K562 (cell line): Measurements from ENCODE around the gene GTF2A2. TPM values are rescaled to one million over a fixed set of nuclear protein-coding genes. Genes with fewer than 3 reads are reported as not detected.

Source experiments
- CBFA2T2 ChIP-seq: fragments of 450-650 bp; conservative IDR thresholded peaks from 2 replicates; pipeline ENCODE4 v1.6.1; 2017; ENCODE audit warnings: mild to moderate bottlenecking
- CBFB ChIP-seq: sonication (generic); formaldehyde crosslinking; IDR thresholded peaks from 2 replicates; pipeline ENCODE4 v1.4.0; 2020; ENCODE audit warnings: mild to moderate bottlenecking, missing genetic modification reagents
- ESRRB ChIP-seq: fragments of 250-450 bp; sonication (Bioruptor Pico); IDR thresholded peaks from 2 replicates; pipeline ENCODE4 v1.5.0; 2020; ENCODE audit warnings: mild to moderate bottlenecking, moderate library complexity, borderline replicate concordance
- ETV1 ChIP-seq: fragments of 450-650 bp; conservative IDR thresholded peaks from 2 replicates; pipeline ENCODE4 v1.6.1; 2016; ENCODE audit warnings: missing genetic modification characterization, control low read depth, low read depth, missing compliant biosample characterization
- NR1H2 ChIP-seq: sonication (generic); formaldehyde crosslinking; IDR thresholded peaks from 2 replicates; pipeline ENCODE4 v1.4.0; 2020; ENCODE audit warnings: mild to moderate bottlenecking, missing genetic modification reagents
- PCBP1 ChIP-seq: fragments of 200-400 bp; formaldehyde crosslinking; IDR thresholded peaks from 2 replicates; pipeline ENCODE4 v1.6.1; 2018; ENCODE audit warnings: mild to moderate bottlenecking, low read depth, low read length; ENCODE audit not compliant: poor library complexity, severe bottlenecking
- POLR2AphosphoS5 ChIP-seq: IDR thresholded peaks from 2 replicates; pipeline ENCODE4 v1.6.1; 2011; ENCODE audit warnings: mild to moderate bottlenecking, low read depth, low read length, moderate library complexity; ENCODE audit not compliant: control insufficient read depth, insufficient read depth
- PRPF4 ChIP-seq: fragments of 200-400 bp; formaldehyde crosslinking; IDR thresholded peaks from one replicate; pipeline ENCODE4 v1.6.1; 2017; ENCODE audit warnings: low read length, low read depth, mild to moderate bottlenecking; ENCODE audit not compliant: insufficient read depth, poor library complexity, severe bottlenecking
- PYGO2 ChIP-seq: fragments of 450-650 bp; IDR thresholded peaks from 2 replicates; pipeline ENCODE4 v1.6.1; 2016; ENCODE audit warnings: mild to moderate bottlenecking, missing genetic modification characterization, moderate library complexity, missing compliant biosample characterization
- ZFP30 ChIP-seq: fragments of 250-450 bp; sonication (Bioruptor Pico); IDR thresholded peaks from 2 replicates; pipeline ENCODE4 v1.8.0; 2022; ENCODE audit warnings: moderate library complexity, mild to moderate bottlenecking, inconsistent platforms, borderline replicate concordance
- ZNF217 ChIP-seq: sonication (generic); formaldehyde crosslinking; IDR thresholded peaks from 2 replicates; pipeline ENCODE4 v1.8.0; 2022; ENCODE audit warnings: mild to moderate bottlenecking, missing genetic modification reagents
- polyA plus RNA-seq, 8 experiments: library from polyadenylated mRNA; depleted of rRNA in 4 of 8; stranded (reverse) in 5 of 8; unstranded in 3 of 8; fragments of >200 nt; fragmentation: Nextera tagmentation in 2 of 8; fragmentation: Illumina TruSeq in 1 of 8; extraction: Ambion mirVana in 2 of 8; extraction: Trizol in 1 of 8; gene quantifications; 2 replicates each; pipeline versions ENCODE4 v1.2.1 to v1.2.3, GENCODE V29; 2011 to 2014; ENCODE audit warnings: inconsistent platforms in 1 of 8, missing spikeins in 1 of 8
- total RNA-seq, 7 experiments: library from RNA; depleted of rRNA in 6 of 7; stranded (reverse); fragments of >200 nt in 6 of 7; fragmentation: Illumina TruSeq in 2 of 7; extraction: Trizol in 2 of 7; gene quantifications; 2 replicates each; pipeline versions ENCODE4 v1.2.1 to v1.2.3, GENCODE V29; 2011 to 2021; ENCODE audit warnings: low replicate concordance in 1 of 7
- TF ChIP-seq, protein P1 (sequence below), 2 experiments: fragments of 450-650 bp in 1 of 2; sonication (generic) in 1 of 2; formaldehyde crosslinking in 1 of 2; IDR thresholded peaks; 2 replicates each; pipeline versions ENCODE4 v1.7.1 to v1.9.0; 2016 to 2022; ENCODE audit warnings: inconsistent platforms in 1 of 2, mild to moderate bottlenecking in 1 of 2, missing genetic modification reagents in 1 of 2

GTF2A2 gene
- total and polyA plus RNA-seq, 9 of the 15 experiments (the other 6 are each of a cell fraction or from before 2014, with no cell fraction given), result 128 to 656 (median 172) TPM

- TF ChIP-seq, protein P1, sequence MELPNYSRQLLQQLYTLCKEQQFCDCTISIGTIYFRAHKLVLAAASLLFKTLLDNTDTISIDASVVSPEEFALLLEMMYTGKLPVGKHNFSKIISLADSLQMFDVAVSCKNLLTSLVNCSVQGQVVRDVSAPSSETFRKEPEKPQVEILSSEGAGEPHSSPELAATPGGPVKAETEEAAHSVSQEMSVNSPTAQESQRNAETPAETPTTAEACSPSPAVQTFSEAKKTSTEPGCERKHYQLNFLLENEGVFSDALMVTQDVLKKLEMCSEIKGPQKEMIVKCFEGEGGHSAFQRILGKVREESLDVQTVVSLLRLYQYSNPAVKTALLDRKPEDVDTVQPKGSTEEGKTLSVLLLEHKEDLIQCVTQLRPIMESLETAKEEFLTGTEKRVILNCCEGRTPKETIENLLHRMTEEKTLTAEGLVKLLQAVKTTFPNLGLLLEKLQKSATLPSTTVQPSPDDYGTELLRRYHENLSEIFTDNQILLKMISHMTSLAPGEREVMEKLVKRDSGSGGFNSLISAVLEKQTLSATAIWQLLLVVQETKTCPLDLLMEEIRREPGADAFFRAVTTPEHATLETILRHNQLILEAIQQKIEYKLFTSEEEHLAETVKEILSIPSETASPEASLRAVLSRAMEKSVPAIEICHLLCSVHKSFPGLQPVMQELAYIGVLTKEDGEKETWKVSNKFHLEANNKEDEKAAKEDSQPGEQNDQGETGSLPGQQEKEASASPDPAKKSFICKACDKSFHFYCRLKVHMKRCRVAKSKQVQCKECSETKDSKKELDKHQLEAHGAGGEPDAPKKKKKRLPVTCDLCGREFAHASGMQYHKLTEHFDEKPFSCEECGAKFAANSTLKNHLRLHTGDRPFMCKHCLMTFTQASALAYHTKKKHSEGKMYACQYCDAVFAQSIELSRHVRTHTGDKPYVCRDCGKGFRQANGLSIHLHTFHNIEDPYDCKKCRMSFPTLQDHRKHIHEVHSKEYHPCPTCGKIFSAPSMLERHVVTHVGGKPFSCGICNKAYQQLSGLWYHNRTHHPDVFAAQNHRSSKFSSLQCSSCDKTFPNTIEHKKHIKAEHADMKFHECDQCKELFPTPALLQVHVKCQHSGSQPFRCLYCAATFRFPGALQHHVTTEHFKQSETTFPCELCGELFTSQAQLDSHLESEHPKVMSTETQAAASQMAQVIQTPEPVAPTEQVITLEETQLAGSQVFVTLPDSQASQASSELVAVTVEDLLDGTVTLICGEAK (IDR thresholded peaks at IDR 0.05), result no peak
- TF ChIP-seq, protein P1 (CRISPR knock-in tag; IDR thresholded peaks at IDR 0.05), result no peak
- no peak for TF ChIP-seq CBFA2T2
- TF ChIP-seq ETV1 (tag), result no peak
- TF ChIP-seq ZFP30, result no peak
- no peak for TF ChIP-seq ZNF217 (CRISPR knock-in tag)
- TF ChIP-seq NR1H2, result no peak
- TF ChIP-seq ESRRB (CRISPR knock-in tag), result no peak
- no peak for TF ChIP-seq POLR2AphosphoS5
- TF ChIP-seq PYGO2 (tag), result no peak
- TF ChIP-seq CBFB (CRISPR knock-in tag), result no peak
- no peak for TF ChIP-seq PRPF4
- no peak for TF ChIP-seq PCBP1
Measured at GRCh38 chr15:59605994-59606393, 51.3 kb downstream of the GTF2A2 start (continued).
